Uterus (tissue), 4 donors: ENCODE measurements around the gene SMNDC1. TPM values are rescaled to one million over a fixed set of nuclear protein-coding genes. Genes with fewer than 3 reads are reported as not detected.

Experiments
- DNase-seq, 2 donors: peaks; one replicate each; pipeline ENCODE4 v3.0.0-alpha.2; 2019 to 2020
- H3K27ac ChIP-seq, 2 donors: fragments of 200-600 bp; sonication (generic); 1 replicate in 1 of 2; 2 replicates in 1 of 2; pipeline ENCODE4 v1.5.1; 2016 to 2018
- H3K27me3 ChIP-seq, 2 donors: fragments of 200-600 bp; sonication (generic); one replicate each; pipeline ENCODE4 v1.5.1; 2018 to 2019; ENCODE audit warnings: control low read depth in 1 of 2
- H3K36me3 ChIP-seq, 2 donors: fragments of 200-600 bp; sonication (generic); one replicate each; pipeline ENCODE4 v1.5.1; 2019; ENCODE audit warnings: control low read depth in 1 of 2
- H3K4me1 ChIP-seq, 2 donors: fragments of 200-600 bp; sonication (generic); one replicate each; pipeline ENCODE4 v1.5.1; 2018 to 2019; ENCODE audit warnings: control low read depth in 1 of 2
- H3K4me3 ChIP-seq, 2 donors: fragments of 200-600 bp; sonication (generic); 1 replicate in 1 of 2; 2 replicates in 1 of 2; pipeline ENCODE4 v1.5.1; 2018 to 2019; ENCODE audit warnings: mild to moderate bottlenecking in 1 of 2
- H3K9me3 ChIP-seq, 2 donors: fragments of 200-600 bp; sonication (generic); one replicate each; pipeline ENCODE4 v1.5.1; 2019; ENCODE audit warnings: control low read depth in 1 of 2
- POLR2A ChIP-seq, 2 donors: fragments of 450-650 bp; IDR thresholded peaks; one replicate each; pipeline ENCODE4 v1.6.1; 2016; ENCODE audit warnings: antibody characterized with exemption in 2 of 2, mild to moderate bottlenecking in 1 of 2, moderate library complexity in 1 of 2
- intact Hi-C: fragments of 100-400 bp; cut with DNase I; formaldehyde crosslinking; loops from one replicate; pipeline ENCODE4 v1.15.1; 2023; ENCODE audit warnings: low total_unique reads
- total RNA-seq, 4 donors: library from RNA; depleted of rRNA in 3 of 4; stranded (reverse); fragments of >200 nt in 3 of 4; gene quantifications; one replicate each; pipeline versions ENCODE4 v1.1.0 to v1.2.4, GENCODE V29; 2014 to 2023
- TF ChIP-seq, protein P1 (sequence below), 4 experiments: fragments of 200-600 bp in 2 of 4; fragments of 450-650 bp in 2 of 4; sonication (generic) in 2 of 4; IDR thresholded peaks; one replicate each; pipeline ENCODE4 v1.5.1; 2016 to 2019; ENCODE audit warnings: antibody characterized with exemption in 4 of 4, mild to moderate bottlenecking in 2 of 4, moderate library complexity in 1 of 4
- donor health status: DM: yes; HTN: yes; CAD: no.

SMNDC1 gene
- total RNA-seq, 4 donors from 2014 or later, result 14.6 to 41.2 (median 18.3) TPM

DNA sequence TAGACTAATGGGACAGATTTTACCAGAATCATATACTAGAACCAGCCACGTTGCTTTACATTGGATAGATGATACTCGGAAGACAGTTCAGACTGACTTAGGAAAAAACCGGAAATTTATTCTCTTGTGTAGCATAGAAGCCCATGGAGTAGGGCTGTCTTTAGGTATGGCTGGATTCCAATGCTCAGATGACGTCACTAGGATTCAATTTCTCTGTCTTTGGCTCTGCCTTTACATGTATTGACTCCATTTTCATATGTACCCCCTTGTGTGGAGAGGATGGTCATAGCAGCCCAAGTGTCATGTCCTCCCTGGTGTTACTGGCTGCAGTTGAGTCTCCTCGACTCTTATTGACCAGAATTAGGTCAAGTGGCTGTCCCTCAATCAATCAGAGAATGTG is 39.2 kb upstream of the SMNDC1 start:
- H3K36me3 ChIP-seq, result no peaks in the 10 kb centered on the region
- no peaks in the 10 kb centered on the region for H3K4me1 ChIP-seq
- H3K4me3 ChIP-seq, result no peak overlapping the region
- intact Hi-C loops, result no loop called here
- no peaks in the 10 kb centered on the region for H3K9me3 ChIP-seq
- no peak for DNase-seq
- H3K27me3 ChIP-seq, result no peaks in the 10 kb centered on the region
- TF ChIP-seq, protein P1, sequence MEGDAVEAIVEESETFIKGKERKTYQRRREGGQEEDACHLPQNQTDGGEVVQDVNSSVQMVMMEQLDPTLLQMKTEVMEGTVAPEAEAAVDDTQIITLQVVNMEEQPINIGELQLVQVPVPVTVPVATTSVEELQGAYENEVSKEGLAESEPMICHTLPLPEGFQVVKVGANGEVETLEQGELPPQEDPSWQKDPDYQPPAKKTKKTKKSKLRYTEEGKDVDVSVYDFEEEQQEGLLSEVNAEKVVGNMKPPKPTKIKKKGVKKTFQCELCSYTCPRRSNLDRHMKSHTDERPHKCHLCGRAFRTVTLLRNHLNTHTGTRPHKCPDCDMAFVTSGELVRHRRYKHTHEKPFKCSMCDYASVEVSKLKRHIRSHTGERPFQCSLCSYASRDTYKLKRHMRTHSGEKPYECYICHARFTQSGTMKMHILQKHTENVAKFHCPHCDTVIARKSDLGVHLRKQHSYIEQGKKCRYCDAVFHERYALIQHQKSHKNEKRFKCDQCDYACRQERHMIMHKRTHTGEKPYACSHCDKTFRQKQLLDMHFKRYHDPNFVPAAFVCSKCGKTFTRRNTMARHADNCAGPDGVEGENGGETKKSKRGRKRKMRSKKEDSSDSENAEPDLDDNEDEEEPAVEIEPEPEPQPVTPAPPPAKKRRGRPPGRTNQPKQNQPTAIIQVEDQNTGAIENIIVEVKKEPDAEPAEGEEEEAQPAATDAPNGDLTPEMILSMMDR (IDR thresholded peaks at IDR 0.05), result no peak
- TF ChIP-seq POLR2A (IDR thresholded peaks at IDR 0.05), result no peak
- no peak overlapping the region for H3K27ac ChIP-seq

- no peaks in the 10 kb centered on the region for H3K36me3 ChIP-seq
- no peak for TF ChIP-seq POLR2A (IDR thresholded peaks at IDR 0.05)
- TF ChIP-seq, protein P1 (IDR thresholded peaks at IDR 0.05), result no peak
- no peak for DNase-seq
- H3K27ac ChIP-seq, result no peak overlapping the region
- no peaks in the 10 kb centered on the region for H3K4me1 ChIP-seq
- H3K27me3 ChIP-seq, result no peaks in the 10 kb centered on the region
- intact Hi-C loops, result no loop called here
- no peak overlapping the region for H3K4me3 ChIP-seq
- H3K9me3 ChIP-seq, result no peaks in the 10 kb centered on the region
Observed at GRCh38 chr10:110340816-110341215, 36.1 kb upstream of the SMNDC1 start.

DNA sequence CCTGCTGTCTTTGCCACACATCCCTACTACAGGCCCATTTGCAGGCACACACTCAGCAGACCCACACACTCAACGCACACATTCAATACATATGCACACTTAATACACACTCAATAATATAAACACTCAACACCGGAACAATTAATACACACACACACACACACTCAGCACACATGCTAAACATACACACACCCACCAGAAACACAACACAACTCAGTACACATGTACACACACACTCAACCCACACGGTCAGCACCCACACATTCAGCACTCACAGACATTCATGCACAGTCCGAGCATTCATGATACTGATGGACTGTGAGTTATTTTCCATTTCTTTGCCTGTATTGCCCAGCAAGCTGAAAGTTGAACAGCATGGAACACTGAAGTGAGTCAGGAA is 35.4 kb upstream of the SMNDC1 start:
- Histone ChIP-seq H3K9me3 (no peaks in the 10 kb centered on the region), H3K27ac (no peak overlapping the region), H3K4me1 (no peaks in the 10 kb centered on the region), H3K27me3 (no peaks in the 10 kb centered on the region), H3K4me3 (no peak overlapping the region), H3K36me3 (no peaks in the 10 kb centered on the region)
- no peak for TF ChIP-seq POLR2A (IDR thresholded peaks at IDR 0.05)
- TF ChIP-seq, protein P1 (IDR thresholded peaks at IDR 0.05), result no peak
- no peak for DNase-seq
- intact Hi-C loops, result no loop called here

DNA sequence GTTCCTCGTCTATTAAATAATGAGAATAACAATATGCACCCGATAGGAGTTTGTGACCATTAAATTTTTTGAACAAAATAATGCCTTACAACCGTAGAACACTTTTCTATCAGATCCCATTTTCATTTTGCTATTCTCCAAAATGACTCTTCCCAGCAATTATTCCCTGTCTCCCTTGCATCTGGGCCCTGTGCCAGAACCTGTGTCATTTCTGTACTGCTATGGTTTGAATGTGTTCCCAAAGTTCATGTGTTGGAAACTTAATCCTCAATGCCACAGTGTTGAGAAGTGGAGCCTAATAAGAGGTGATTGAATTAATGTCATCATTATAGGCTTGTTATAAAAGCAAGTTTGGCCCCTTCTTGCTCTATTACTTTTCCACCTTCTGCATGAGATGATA is 33.2 kb upstream of the SMNDC1 start:
- no peak overlapping the region for H3K27ac ChIP-seq
- H3K36me3 ChIP-seq, result no peaks in the 10 kb centered on the region
- H3K4me1 ChIP-seq, result no peaks in the 10 kb centered on the region
- TF ChIP-seq POLR2A (IDR thresholded peaks at IDR 0.05), result no peak
- TF ChIP-seq, protein P1 (IDR thresholded peaks at IDR 0.05), result no peak
- no peaks in the 10 kb centered on the region for H3K27me3 ChIP-seq
- DNase-seq, result no peak
- no peak overlapping the region for H3K4me3 ChIP-seq
- no peaks in the 10 kb centered on the region for H3K9me3 ChIP-seq
- intact Hi-C loops, result no loop called here

DNA sequence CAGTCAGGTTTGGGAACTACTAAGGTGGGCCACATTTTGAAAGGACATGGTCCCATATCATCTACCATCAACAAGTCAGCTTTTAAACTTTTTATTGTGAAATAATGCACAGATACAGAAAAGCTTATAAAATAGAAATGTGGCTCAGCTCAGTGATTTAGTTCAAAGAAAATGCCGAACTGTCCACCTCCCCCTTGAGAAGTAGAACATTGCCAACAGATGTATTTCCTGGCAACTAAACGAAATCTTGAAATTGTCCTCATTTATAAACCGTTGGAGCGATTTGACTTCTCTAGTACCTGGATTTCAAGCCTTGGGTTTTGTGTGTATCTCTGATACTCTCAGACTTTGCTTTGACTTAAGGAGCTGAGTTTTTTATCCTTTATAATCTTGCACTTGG is 32.7 kb upstream of the SMNDC1 start:
- H3K4me3 ChIP-seq, result no peak overlapping the region
- TF ChIP-seq, protein P1 (IDR thresholded peaks at IDR 0.05), result no peak
- no peaks in the 10 kb centered on the region for H3K27me3 ChIP-seq
- intact Hi-C loops, result no loop called here
- no peak overlapping the region for H3K27ac ChIP-seq
- H3K36me3 ChIP-seq, result no peaks in the 10 kb centered on the region
- DNase-seq, result no peak
- H3K9me3 ChIP-seq, result no peaks in the 10 kb centered on the region
- no peaks in the 10 kb centered on the region for H3K4me1 ChIP-seq
